ENCODE results near the gene SLC35A3. TPM values are rescaled to one million over a fixed set of nuclear protein-coding genes. Genes with fewer than 3 reads are reported as not detected.

Gene SLC35A3
- total RNA-seq (10 to 100 TPM; 21.5 to 35.2 TPM), polyA plus RNA-seq (ENCODE audit: insufficient read length in 2 of 2) (10 to 100 TPM; 21.6 to 22.6 TPM)
- long read RNA-seq, donor 1, full-length matches to known transcripts: 7 of 12 reads
- long read RNA-seq, donor 1, partial matches to known transcripts: 5 of 12 reads
- long read RNA-seq, donor 1, other reads (novel, unspliced or antisense): 0 of 12 reads
- long read RNA-seq, donor 2, full-length matches to known transcripts: 2 of 2 reads
- long read RNA-seq, donor 2, partial matches to known transcripts: 0 of 2 reads
- long read RNA-seq, donor 2, other reads (novel, unspliced or antisense): 0 of 2 reads
- long read RNA-seq, donor 3: 0 reads
- long read RNA-seq, donor 4, full-length matches to known transcripts: 2 of 7 reads
- long read RNA-seq, donor 4, partial matches to known transcripts: 5 of 7 reads
- long read RNA-seq, donor 4, other reads (novel, unspliced or antisense): 0 of 7 reads

- H3K4me3 ChIP-seq (ENCODE audit: low read depth, low read length): peak within 1 kb of the TSS; percentile 80
- under 1% methylated on average over 74 of the region's 74 CpGs for WGBS (ENCODE audit: insufficient coverage)
- peak; percentile 44 to 89 (median 60) for DNase-seq (ENCODE audit: low read depth in 4 of 6, low spot score in 6 of 6)
These were observed at the start of gene SLC35A3 for GRCh38 chr1:99969729-99970621. Gene SLC35A3 (plus strand): TSS chr1:99969996. CDS start chr1:99993555, 23,559 bp downstream.

GRCh38 chr1:99934801-99935200, 35.0 kb upstream of the SLC35A3 start:
- H3K4me3 ChIP-seq (ENCODE audit: low read depth, low read length): no peak overlapping the region
- no peaks in the 10 kb centered on the region for H3K9me3 ChIP-seq (ENCODE audit: control insufficient read depth, insufficient read depth, low read length)
- H3K27ac ChIP-seq (ENCODE audit: low read depth, low read length): no peak overlapping the region
- no peaks in the 10 kb centered on the region for H3K4me1 ChIP-seq (ENCODE audit: control insufficient read depth, insufficient read depth, low read length)
- no peak for DNase-seq (ENCODE audit: low read depth in 4 of 6, low spot score in 6 of 6)
- H3K27me3 ChIP-seq (ENCODE audit: control insufficient read depth, insufficient read depth, low read length): no peaks in the 10 kb centered on the region
- no peaks in the 10 kb centered on the region for H3K36me3 ChIP-seq (ENCODE audit: control insufficient read depth, insufficient read depth, low read length)

More at GRCh38 chr1:99969729-99970621, at the start of gene SLC35A3:
- Histone ChIP-seq H3K9me3 (ENCODE audit: control insufficient read depth, insufficient read depth, low read length) (no peaks in the 10 kb centered on the region), H3K36me3 (ENCODE audit: control insufficient read depth, insufficient read depth, low read length) (peaks cover 2% of the 10 kb centered on the region), H3K4me1 (ENCODE audit: control insufficient read depth, insufficient read depth, low read length) (peaks cover 4% of the 10 kb centered on the region), H3K27ac (ENCODE audit: low read depth, low read length) (peak within 1 kb of the TSS; percentile 64), H3K27me3 (ENCODE audit: control insufficient read depth, insufficient read depth, low read length) (no peaks in the 10 kb centered on the region)

DNA sequence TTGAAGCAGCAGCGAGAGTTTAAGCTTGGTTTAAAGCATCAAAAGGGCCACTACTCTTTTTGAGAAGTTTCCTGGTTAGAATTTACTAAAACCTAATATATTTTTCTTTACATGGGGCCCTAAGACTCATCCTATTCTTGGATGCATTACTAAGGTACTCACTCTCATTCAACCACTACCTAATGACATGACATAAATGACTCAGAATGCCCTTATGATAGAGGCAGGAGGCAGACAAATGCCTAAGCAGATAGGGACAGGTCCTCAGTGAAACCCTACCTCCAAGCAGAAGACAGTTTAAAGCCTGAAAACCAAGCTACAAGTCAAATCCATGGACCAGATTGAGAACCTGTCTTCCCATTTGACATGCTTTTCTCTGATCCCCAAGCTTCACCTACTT, 34.3 kb upstream of the SLC35A3 start:
- Histone ChIP-seq H3K4me3 (ENCODE audit: low read depth, low read length) (no peak overlapping the region), H3K27ac (ENCODE audit: low read depth, low read length) (no peak overlapping the region), H3K4me1 (ENCODE audit: control insufficient read depth, insufficient read depth, low read length) (no peaks in the 10 kb centered on the region), H3K27me3 (ENCODE audit: control insufficient read depth, insufficient read depth, low read length) (no peaks in the 10 kb centered on the region), H3K9me3 (ENCODE audit: control insufficient read depth, insufficient read depth, low read length) (no peaks in the 10 kb centered on the region), H3K36me3 (ENCODE audit: control insufficient read depth, insufficient read depth, low read length) (no peaks in the 10 kb centered on the region)
- no peak for DNase-seq (ENCODE audit: low read depth in 4 of 6, low spot score in 6 of 6)
- no CpG with 5 or more reads among the region's 1 CpG for WGBS (ENCODE audit: insufficient coverage)

DNA sequence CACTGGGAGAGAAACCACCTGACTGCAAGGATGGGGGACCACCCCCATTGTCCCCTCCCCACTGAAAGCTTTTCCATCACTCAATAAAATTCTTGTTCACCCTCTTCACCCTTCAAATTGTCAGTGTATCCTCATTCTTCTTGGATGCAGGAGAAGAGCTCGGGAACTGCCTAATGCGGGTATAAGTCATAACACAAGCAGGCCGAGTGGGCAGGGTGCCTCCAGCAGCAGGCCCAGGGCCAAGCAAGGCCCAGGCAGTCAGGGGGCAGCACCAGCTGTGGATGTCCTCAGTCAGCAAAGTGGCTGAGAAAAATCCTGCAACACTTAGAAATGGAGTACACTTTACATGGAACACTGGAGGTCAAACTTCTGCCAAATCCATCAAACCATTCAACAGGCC, 33.7 kb upstream of the SLC35A3 start:
- Histone ChIP-seq H3K36me3 (ENCODE audit: control insufficient read depth, insufficient read depth, low read length) (no peaks in the 10 kb centered on the region), H3K27ac (ENCODE audit: low read depth, low read length) (no peak overlapping the region), H3K4me1 (ENCODE audit: control insufficient read depth, insufficient read depth, low read length) (no peaks in the 10 kb centered on the region), H3K4me3 (ENCODE audit: low read depth, low read length) (no peak overlapping the region), H3K27me3 (ENCODE audit: control insufficient read depth, insufficient read depth, low read length) (no peaks in the 10 kb centered on the region), H3K9me3 (ENCODE audit: control insufficient read depth, insufficient read depth, low read length) (no peaks in the 10 kb centered on the region)
- WGBS (ENCODE audit: insufficient coverage): 94% methylated on average over 3 of the region's 3 CpGs
- no peak for DNase-seq (ENCODE audit: low read depth in 4 of 6, low spot score in 6 of 6)

- DNase-seq (ENCODE audit: low read depth in 4 of 6, low spot score in 6 of 6): no peak
- whole genome bisulfite sequencing (ENCODE audit: insufficient coverage): no CpG with 5 or more reads among the region's 1 CpG
- Histone ChIP-seq H3K27ac (ENCODE audit: low read depth, low read length) (no peak overlapping the region), H3K27me3 (ENCODE audit: control insufficient read depth, insufficient read depth, low read length) (no peaks in the 10 kb centered on the region), H3K4me3 (ENCODE audit: low read depth, low read length) (no peak overlapping the region), H3K9me3 (ENCODE audit: control insufficient read depth, insufficient read depth, low read length) (no peaks in the 10 kb centered on the region), H3K36me3 (ENCODE audit: control insufficient read depth, insufficient read depth, low read length) (no peaks in the 10 kb centered on the region), H3K4me1 (ENCODE audit: control insufficient read depth, insufficient read depth, low read length) (no peaks in the 10 kb centered on the region)
These were observed 27.1 kb upstream of the SLC35A3 start for GRCh38 chr1:99942723-99943122.

DNA sequence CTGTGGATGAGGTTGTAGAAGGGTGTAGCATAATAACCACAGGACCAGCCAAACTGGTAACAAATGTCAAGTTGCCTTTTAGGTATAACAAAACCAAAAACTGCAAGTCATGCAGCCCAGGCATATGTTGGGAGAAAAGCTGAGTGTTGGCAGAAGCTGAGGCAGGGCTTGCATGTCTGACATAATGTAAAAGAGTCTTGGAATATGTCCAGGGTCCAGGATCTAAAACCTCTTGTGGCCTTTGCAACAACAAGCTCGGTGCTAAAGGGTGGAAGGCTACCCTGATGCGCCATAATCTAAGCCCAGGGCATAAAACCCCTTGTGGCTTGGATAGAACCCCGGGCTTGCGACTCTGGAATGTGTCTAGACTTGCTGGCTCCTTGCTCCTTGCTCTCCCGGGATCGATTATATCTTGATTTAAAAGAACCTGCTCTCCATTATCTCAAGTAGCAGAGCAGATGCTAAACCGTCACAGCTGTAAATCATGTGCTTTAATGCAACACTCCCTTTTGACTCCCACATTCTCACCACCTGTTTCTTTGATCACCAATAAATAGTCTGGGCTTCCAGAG, 26.5 kb upstream of the SLC35A3 start:
- peak in 2 of 6 donors; percentile 4 to 24 for DNase-seq (ENCODE audit: low read depth in 4 of 6, low spot score in 6 of 6)
- H3K4me3 ChIP-seq (ENCODE audit: low read depth, low read length): no peak overlapping the region
- H3K9me3 ChIP-seq (ENCODE audit: control insufficient read depth, insufficient read depth, low read length): no peaks in the 10 kb centered on the region
- no peak overlapping the region for H3K27ac ChIP-seq (ENCODE audit: low read depth, low read length)
- 57% methylated on average over 7 of the region's 7 CpGs for WGBS (ENCODE audit: insufficient coverage)
- no peaks in the 10 kb centered on the region for H3K36me3 ChIP-seq (ENCODE audit: control insufficient read depth, insufficient read depth, low read length)
- H3K27me3 ChIP-seq (ENCODE audit: control insufficient read depth, insufficient read depth, low read length): no peaks in the 10 kb centered on the region
- no peaks in the 10 kb centered on the region for H3K4me1 ChIP-seq (ENCODE audit: control insufficient read depth, insufficient read depth, low read length)

- no peak overlapping the region for H3K4me3 ChIP-seq (ENCODE audit: low read depth, low read length)
- no peaks in the 10 kb centered on the region for H3K9me3 ChIP-seq (ENCODE audit: control insufficient read depth, insufficient read depth, low read length)
- WGBS (ENCODE audit: insufficient coverage): 100% methylated on average over 1 of the region's 1 CpG
- no peaks in the 10 kb centered on the region for H3K36me3 ChIP-seq (ENCODE audit: control insufficient read depth, insufficient read depth, low read length)
- no peak for DNase-seq (ENCODE audit: low read depth in 4 of 6, low spot score in 6 of 6)
- no peak overlapping the region for H3K27ac ChIP-seq (ENCODE audit: low read depth, low read length)
- H3K4me1 ChIP-seq (ENCODE audit: control insufficient read depth, insufficient read depth, low read length): no peaks in the 10 kb centered on the region
- no peaks in the 10 kb centered on the region for H3K27me3 ChIP-seq (ENCODE audit: control insufficient read depth, insufficient read depth, low read length)
These were observed 25.6 kb upstream of the SLC35A3 start for GRCh38 chr1:99944192-99944591.

GRCh38 chr1:99945174-99945573, 24.6 kb upstream of the SLC35A3 start:
- H3K27me3 ChIP-seq (ENCODE audit: control insufficient read depth, insufficient read depth, low read length): no peaks in the 10 kb centered on the region
- no peaks in the 10 kb centered on the region for H3K9me3 ChIP-seq (ENCODE audit: control insufficient read depth, insufficient read depth, low read length)
- no peak overlapping the region for H3K27ac ChIP-seq (ENCODE audit: low read depth, low read length)
- H3K36me3 ChIP-seq (ENCODE audit: control insufficient read depth, insufficient read depth, low read length): no peaks in the 10 kb centered on the region
- no peak overlapping the region for H3K4me3 ChIP-seq (ENCODE audit: low read depth, low read length)
- no peak for DNase-seq (ENCODE audit: low read depth in 4 of 6, low spot score in 6 of 6)
- 67% methylated on average over 1 of the region's 1 CpG for WGBS (ENCODE audit: insufficient coverage)
- no peaks in the 10 kb centered on the region for H3K4me1 ChIP-seq (ENCODE audit: control insufficient read depth, insufficient read depth, low read length)

- Histone ChIP-seq H3K4me3 (ENCODE audit: low read depth, low read length) (no peak overlapping the region), H3K27me3 (ENCODE audit: control insufficient read depth, insufficient read depth, low read length) (no peaks in the 10 kb centered on the region), H3K4me1 (ENCODE audit: control insufficient read depth, insufficient read depth, low read length) (no peaks in the 10 kb centered on the region), H3K27ac (ENCODE audit: low read depth, low read length) (no peak overlapping the region), H3K36me3 (ENCODE audit: control insufficient read depth, insufficient read depth, low read length) (no peaks in the 10 kb centered on the region), H3K9me3 (ENCODE audit: control insufficient read depth, insufficient read depth, low read length) (no peaks in the 10 kb centered on the region)
- 71% methylated on average over 1 of the region's 3 CpGs for WGBS (ENCODE audit: insufficient coverage)
- no peak for DNase-seq (ENCODE audit: low read depth in 4 of 6, low spot score in 6 of 6)
These were observed 19.3 kb upstream of the SLC35A3 start for GRCh38 chr1:99950486-99950885.
